ENCODE data around the gene USP19. TPM values are rescaled to one million over a fixed set of nuclear protein-coding genes. Genes with fewer than 3 reads are reported as not detected.
A peak's percentile ranks its signal among the peaks of the same experiment; 100 is the strongest.

USP19 gene
- polyA plus RNA-seq, 1 donor from 2014 or later: 58.5 TPM

DNA sequence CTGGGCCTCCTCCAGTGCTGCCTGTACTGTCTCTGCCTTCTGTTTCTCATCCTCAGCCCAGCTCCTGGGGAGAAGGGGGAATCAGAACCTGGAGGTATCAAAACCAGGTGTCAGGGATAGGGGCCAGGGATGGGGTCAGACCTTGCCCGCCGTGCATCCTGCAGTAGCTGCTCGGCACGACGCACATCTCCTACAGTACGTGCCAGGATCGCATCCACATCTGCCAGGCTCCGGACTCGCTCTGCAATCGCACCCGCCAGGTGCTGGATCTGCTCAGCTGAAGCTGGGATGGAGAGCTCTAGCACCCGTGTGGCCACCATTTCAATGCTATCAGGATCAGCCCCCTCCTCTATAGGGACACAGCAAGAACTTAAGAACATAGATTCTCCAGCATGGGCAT lies 1.4 kb upstream of the USP19 start:
- TF ChIP-seq SMC3 (conservative IDR thresholded peaks at IDR 0.05; ENCODE audit: poor library complexity) (no peak), RAD21 (conservative IDR thresholded peaks at IDR 0.05) (no peak), POLR2AphosphoS5 (IDR thresholded peaks at IDR 0.05) (no peak), EZH2 (IDR thresholded peaks at IDR 0.05; ENCODE audit: borderline replicate concordance, insufficient read depth, low read length, poor library complexity, severe bottlenecking) (no peak), MXI1 (conservative IDR thresholded peaks at IDR 0.05; ENCODE audit: poor library complexity, severe bottlenecking) (no peak), EP300 (conservative IDR thresholded peaks at IDR 0.05; ENCODE audit: poor library complexity, severe bottlenecking) (no peak), TAF1 (IDR thresholded peaks at IDR 0.05; ENCODE audit: low read depth) (no peak)
- TF ChIP-seq, protein P1, sequence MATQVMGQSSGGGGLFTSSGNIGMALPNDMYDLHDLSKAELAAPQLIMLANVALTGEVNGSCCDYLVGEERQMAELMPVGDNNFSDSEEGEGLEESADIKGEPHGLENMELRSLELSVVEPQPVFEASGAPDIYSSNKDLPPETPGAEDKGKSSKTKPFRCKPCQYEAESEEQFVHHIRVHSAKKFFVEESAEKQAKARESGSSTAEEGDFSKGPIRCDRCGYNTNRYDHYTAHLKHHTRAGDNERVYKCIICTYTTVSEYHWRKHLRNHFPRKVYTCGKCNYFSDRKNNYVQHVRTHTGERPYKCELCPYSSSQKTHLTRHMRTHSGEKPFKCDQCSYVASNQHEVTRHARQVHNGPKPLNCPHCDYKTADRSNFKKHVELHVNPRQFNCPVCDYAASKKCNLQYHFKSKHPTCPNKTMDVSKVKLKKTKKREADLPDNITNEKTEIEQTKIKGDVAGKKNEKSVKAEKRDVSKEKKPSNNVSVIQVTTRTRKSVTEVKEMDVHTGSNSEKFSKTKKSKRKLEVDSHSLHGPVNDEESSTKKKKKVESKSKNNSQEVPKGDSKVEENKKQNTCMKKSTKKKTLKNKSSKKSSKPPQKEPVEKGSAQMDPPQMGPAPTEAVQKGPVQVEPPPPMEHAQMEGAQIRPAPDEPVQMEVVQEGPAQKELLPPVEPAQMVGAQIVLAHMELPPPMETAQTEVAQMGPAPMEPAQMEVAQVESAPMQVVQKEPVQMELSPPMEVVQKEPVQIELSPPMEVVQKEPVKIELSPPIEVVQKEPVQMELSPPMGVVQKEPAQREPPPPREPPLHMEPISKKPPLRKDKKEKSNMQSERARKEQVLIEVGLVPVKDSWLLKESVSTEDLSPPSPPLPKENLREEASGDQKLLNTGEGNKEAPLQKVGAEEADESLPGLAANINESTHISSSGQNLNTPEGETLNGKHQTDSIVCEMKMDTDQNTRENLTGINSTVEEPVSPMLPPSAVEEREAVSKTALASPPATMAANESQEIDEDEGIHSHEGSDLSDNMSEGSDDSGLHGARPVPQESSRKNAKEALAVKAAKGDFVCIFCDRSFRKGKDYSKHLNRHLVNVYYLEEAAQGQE (IDR thresholded peaks at IDR 0.05; ENCODE audit: borderline replicate concordance): no peak
- TF ChIP-seq, protein P2, sequence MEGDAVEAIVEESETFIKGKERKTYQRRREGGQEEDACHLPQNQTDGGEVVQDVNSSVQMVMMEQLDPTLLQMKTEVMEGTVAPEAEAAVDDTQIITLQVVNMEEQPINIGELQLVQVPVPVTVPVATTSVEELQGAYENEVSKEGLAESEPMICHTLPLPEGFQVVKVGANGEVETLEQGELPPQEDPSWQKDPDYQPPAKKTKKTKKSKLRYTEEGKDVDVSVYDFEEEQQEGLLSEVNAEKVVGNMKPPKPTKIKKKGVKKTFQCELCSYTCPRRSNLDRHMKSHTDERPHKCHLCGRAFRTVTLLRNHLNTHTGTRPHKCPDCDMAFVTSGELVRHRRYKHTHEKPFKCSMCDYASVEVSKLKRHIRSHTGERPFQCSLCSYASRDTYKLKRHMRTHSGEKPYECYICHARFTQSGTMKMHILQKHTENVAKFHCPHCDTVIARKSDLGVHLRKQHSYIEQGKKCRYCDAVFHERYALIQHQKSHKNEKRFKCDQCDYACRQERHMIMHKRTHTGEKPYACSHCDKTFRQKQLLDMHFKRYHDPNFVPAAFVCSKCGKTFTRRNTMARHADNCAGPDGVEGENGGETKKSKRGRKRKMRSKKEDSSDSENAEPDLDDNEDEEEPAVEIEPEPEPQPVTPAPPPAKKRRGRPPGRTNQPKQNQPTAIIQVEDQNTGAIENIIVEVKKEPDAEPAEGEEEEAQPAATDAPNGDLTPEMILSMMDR (IDR thresholded peaks at IDR 0.05; ENCODE audit: poor library complexity, severe bottlenecking): no peak
- no peak overlapping the region for H3K4me2 ChIP-seq (ENCODE audit: low read length)
- no peaks in the 10 kb centered on the region for H3F3A ChIP-seq (ENCODE audit: insufficient read depth, low read length, poor library complexity, severe bottlenecking)
- no peak overlapping the region for H3K27ac ChIP-seq (ENCODE audit: low read length)
- no peak overlapping the region for H3K9ac ChIP-seq (ENCODE audit: low read length)
- no peaks in the 10 kb centered on the region for H3K27me3 ChIP-seq (ENCODE audit: insufficient read depth, low read depth, low read length)
- H2AFZ ChIP-seq (ENCODE audit: low read depth, low read length): no peak overlapping the region
- no peaks in the 10 kb centered on the region for H3K9me2 ChIP-seq (ENCODE audit: insufficient read depth, low read length)
- H3K9me3 ChIP-seq (ENCODE audit: low read length): no peaks in the 10 kb centered on the region
- H4K20me1 ChIP-seq (ENCODE audit: insufficient read depth): no peaks in the 10 kb centered on the region
- no peak overlapping the region for H3K4me3 ChIP-seq (ENCODE audit: low read length)
- no peaks in the 10 kb centered on the region for H3K36me3 ChIP-seq (ENCODE audit: insufficient read depth, low read length)
- H3K79me2 ChIP-seq (replicated peaks; ENCODE audit: insufficient read depth, low read length): peaks cover 15% of the 10 kb centered on the region

GRCh38 chr3:49121132-49121736 lies 611 bp upstream of the USP19 start:
- TF ChIP-seq, protein P2 (IDR thresholded peaks at IDR 0.05; ENCODE audit: poor library complexity, severe bottlenecking): no peak
- TF ChIP-seq MXI1 (conservative IDR thresholded peaks at IDR 0.05; ENCODE audit: poor library complexity, severe bottlenecking) (no peak), TAF1 (IDR thresholded peaks at IDR 0.05; ENCODE audit: low read depth) (no peak), EZH2 (IDR thresholded peaks at IDR 0.05; ENCODE audit: borderline replicate concordance, insufficient read depth, low read length, poor library complexity, severe bottlenecking) (no peak), POLR2AphosphoS5 (IDR thresholded peaks at IDR 0.05) (no peak), RAD21 (conservative IDR thresholded peaks at IDR 0.05) (no peak), EP300 (conservative IDR thresholded peaks at IDR 0.05; ENCODE audit: poor library complexity, severe bottlenecking) (no peak)
- no peaks in the 10 kb centered on the region for H4K20me1 ChIP-seq (ENCODE audit: insufficient read depth)
- no peaks in the 10 kb centered on the region for H3F3A ChIP-seq (ENCODE audit: insufficient read depth, low read length, poor library complexity, severe bottlenecking)
- no peaks in the 10 kb centered on the region for H3K9me2 ChIP-seq (ENCODE audit: insufficient read depth, low read length)
- peak overlapping the region; percentile 73 for H2AFZ ChIP-seq (ENCODE audit: low read depth, low read length)
- peaks cover 15% of the 10 kb centered on the region for H3K79me2 ChIP-seq (replicated peaks; ENCODE audit: insufficient read depth, low read length)
- no peaks in the 10 kb centered on the region for H3K27me3 ChIP-seq (ENCODE audit: insufficient read depth, low read depth, low read length)
- no peak overlapping the region for H3K4me2 ChIP-seq (ENCODE audit: low read length)
- H3K27ac ChIP-seq (ENCODE audit: low read length): peak overlapping the region; percentile 92
- H3K4me3 ChIP-seq (ENCODE audit: low read length): peak overlapping the region; percentile 100
- H3K36me3 ChIP-seq (ENCODE audit: insufficient read depth, low read length): no peaks in the 10 kb centered on the region
- H3K9ac ChIP-seq (ENCODE audit: low read length): peak overlapping the region; percentile 97
- no peaks in the 10 kb centered on the region for H3K9me3 ChIP-seq (ENCODE audit: low read length)

Measured in neural cell (in vitro differentiated cells).